ENCODE results near the gene FRMD4B. TPM values are rescaled to one million over a fixed set of nuclear protein-coding genes. Genes with fewer than 3 reads are reported as not detected.

Gene FRMD4B
- total RNA-seq, 1 donor from 2014 or later, result 31.3 TPM

DNA sequence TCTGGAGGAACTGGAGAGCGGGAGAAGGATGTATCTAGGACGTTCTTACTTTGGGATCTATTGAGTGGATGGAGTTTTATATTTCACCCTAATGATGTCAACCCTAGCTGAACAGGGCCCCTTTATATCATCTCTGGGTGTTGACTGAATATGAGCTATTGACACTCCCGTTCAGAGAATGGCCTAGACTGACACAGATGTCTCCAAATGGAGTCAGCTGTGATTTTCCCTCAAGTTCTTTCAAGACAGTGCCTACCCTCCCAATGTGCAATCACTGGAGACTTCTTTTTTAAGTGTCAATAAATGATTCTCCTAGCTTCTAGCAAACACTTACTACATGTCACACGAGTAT, 63.8 kb downstream of the FRMD4B start:
- TF ChIP-seq, protein P1, sequence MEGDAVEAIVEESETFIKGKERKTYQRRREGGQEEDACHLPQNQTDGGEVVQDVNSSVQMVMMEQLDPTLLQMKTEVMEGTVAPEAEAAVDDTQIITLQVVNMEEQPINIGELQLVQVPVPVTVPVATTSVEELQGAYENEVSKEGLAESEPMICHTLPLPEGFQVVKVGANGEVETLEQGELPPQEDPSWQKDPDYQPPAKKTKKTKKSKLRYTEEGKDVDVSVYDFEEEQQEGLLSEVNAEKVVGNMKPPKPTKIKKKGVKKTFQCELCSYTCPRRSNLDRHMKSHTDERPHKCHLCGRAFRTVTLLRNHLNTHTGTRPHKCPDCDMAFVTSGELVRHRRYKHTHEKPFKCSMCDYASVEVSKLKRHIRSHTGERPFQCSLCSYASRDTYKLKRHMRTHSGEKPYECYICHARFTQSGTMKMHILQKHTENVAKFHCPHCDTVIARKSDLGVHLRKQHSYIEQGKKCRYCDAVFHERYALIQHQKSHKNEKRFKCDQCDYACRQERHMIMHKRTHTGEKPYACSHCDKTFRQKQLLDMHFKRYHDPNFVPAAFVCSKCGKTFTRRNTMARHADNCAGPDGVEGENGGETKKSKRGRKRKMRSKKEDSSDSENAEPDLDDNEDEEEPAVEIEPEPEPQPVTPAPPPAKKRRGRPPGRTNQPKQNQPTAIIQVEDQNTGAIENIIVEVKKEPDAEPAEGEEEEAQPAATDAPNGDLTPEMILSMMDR (IDR thresholded peaks at IDR 0.05; ENCODE audit: insufficient read depth, low read length, severe bottlenecking), result no peak
- Histone ChIP-seq H3K27me3 (ENCODE audit: control insufficient read depth, insufficient read depth, low read length) (no peaks in the 10 kb centered on the region), H3K36me3 (ENCODE audit: control insufficient read depth, insufficient read depth, low read length) (no peaks in the 10 kb centered on the region), H3K4me3 (ENCODE audit: low read depth, low read length) (no peak overlapping the region)
- FAIRE-seq, result no peak
- no peak for DNase-seq (ENCODE audit: low read depth)

DNA sequence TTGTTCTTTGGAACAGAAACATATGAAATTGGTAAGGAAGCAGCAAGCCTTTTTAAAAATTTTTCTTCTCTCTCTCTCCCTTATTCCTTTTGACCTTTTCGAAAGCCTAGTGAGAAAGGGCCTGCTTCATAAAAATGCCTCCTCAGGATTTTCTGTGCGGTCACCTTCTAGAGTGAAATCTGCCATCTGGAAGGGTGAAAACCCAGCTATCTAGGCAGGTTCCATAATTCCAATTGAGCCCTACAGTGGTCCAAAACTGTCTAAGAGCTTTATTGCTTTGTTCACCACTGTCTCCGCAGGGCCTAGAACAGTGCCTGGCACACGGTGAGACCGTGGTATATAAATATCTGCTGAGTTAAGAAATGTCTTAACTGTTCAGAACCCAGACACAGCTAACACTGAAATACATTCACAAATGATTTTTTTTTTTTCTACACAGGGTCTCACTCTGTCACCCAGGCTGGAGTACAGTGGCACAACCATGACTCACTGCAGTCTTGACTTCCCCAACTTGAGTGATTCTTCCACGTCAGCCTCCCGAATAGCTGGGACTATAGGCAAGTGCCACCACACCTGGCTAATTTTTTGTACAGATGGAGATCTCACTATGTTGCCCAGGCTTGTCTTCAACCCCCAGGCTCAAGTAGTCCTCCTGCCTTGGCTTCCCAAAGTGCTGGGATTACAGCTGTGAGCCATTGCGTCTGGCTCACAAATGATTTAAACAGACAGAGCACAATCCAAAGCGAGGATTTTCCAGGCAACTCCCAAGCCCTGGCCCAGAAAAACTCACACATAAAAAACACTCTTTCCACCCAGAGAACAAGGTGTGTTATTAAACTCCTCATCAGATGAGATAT, 64.4 kb downstream of the FRMD4B start:
- no peak overlapping the region for H3K4me3 ChIP-seq (ENCODE audit: low read depth, low read length)
- TF ChIP-seq, protein P1 (IDR thresholded peaks at IDR 0.05; ENCODE audit: insufficient read depth, low read length, severe bottlenecking), result no peak
- H3K27me3 ChIP-seq (ENCODE audit: control insufficient read depth, insufficient read depth, low read length), result no peaks in the 10 kb centered on the region
- FAIRE-seq, result no peak
- DNase-seq (ENCODE audit: low read depth), result no peak
- no peaks in the 10 kb centered on the region for H3K36me3 ChIP-seq (ENCODE audit: control insufficient read depth, insufficient read depth, low read length)

DNA sequence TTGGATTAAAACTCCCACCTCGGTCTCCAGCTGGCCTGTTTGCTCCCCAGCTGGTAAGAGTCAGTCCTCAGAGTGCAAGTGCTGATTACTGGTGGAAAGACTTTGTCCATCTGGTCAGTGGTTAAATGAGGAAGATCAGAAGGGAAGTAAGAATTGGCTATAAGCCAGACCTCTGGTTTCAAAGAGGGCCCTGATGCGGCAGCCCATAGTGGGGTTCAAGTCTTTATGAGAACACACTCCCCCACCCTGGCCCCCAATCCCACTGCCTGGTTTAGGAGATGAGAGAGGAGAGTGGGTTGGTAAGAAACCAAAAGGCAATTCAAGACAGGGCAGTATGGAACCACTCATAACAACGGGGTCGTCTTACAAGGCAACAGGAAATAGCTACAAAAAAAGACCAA, 65.0 kb downstream of the FRMD4B start:
- H3K36me3 ChIP-seq (ENCODE audit: control insufficient read depth, insufficient read depth, low read length), result no peaks in the 10 kb centered on the region
- no peak overlapping the region for H3K4me3 ChIP-seq (ENCODE audit: low read depth, low read length)
- FAIRE-seq (no peak), DNase-seq (ENCODE audit: low read depth) (no peak)
- TF ChIP-seq, protein P1 (IDR thresholded peaks at IDR 0.05; ENCODE audit: insufficient read depth, low read length, severe bottlenecking), result no peak
- no peaks in the 10 kb centered on the region for H3K27me3 ChIP-seq (ENCODE audit: control insufficient read depth, insufficient read depth, low read length)

DNA sequence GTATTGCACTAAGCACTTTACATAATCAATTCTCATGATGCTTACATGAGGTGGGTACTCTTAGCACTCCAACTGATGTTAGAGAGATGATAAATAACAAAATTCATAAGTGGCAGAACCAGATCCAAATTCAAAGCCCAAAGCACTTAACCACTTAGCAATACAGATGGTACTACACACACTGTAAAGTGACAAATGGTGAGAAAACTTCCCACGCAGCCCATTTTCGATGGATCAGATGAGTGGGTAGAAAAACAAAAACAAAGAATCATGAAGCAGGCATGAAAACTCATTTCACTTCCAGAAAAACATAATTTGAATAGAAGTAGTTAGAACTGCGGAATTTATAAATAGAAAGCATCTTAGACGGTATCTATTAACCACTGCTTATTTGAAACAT, 66.2 kb downstream of the FRMD4B start:
- FAIRE-seq, result no peak
- TF ChIP-seq, protein P1 (IDR thresholded peaks at IDR 0.05; ENCODE audit: insufficient read depth, low read length, severe bottlenecking), result no peak

DNA sequence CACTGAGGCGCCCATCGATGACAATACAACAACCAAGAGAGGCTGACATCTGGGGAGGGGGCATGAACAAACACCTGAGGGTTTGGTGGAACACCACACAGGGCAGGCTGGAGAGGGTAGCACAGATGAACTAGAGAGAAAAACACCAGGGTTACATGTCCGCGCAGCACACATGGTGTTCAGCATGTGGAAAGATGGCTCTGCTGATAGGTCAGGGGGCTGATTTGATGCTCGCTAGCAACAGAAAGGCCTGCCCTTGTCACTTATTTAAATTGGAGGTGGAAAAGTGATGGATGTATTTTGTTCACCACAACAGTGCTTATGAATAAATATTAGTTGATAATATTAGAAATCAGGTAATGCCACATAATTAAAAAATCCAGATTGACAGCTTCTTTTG, 67.5 kb downstream of the FRMD4B start:
- TF ChIP-seq, protein P1 (IDR thresholded peaks at IDR 0.05; ENCODE audit: insufficient read depth, low read length, severe bottlenecking), result no peak
- DNase-seq (ENCODE audit: low read depth) (no peak), FAIRE-seq (no peak)
- Histone ChIP-seq H3K27me3 (ENCODE audit: control insufficient read depth, insufficient read depth, low read length) (no peaks in the 10 kb centered on the region), H3K36me3 (ENCODE audit: control insufficient read depth, insufficient read depth, low read length) (no peaks in the 10 kb centered on the region), H3K4me3 (ENCODE audit: low read depth, low read length) (no peak overlapping the region)

More for the DNA sequence above, 66.2 kb downstream of the FRMD4B start:
- Histone ChIP-seq H3K4me3 (ENCODE audit: low read depth, low read length) (no peak overlapping the region), H3K36me3 (ENCODE audit: control insufficient read depth, insufficient read depth, low read length) (no peaks in the 10 kb centered on the region), H3K27me3 (ENCODE audit: control insufficient read depth, insufficient read depth, low read length) (no peaks in the 10 kb centered on the region)
- no peak for DNase-seq (ENCODE audit: low read depth)

DNA sequence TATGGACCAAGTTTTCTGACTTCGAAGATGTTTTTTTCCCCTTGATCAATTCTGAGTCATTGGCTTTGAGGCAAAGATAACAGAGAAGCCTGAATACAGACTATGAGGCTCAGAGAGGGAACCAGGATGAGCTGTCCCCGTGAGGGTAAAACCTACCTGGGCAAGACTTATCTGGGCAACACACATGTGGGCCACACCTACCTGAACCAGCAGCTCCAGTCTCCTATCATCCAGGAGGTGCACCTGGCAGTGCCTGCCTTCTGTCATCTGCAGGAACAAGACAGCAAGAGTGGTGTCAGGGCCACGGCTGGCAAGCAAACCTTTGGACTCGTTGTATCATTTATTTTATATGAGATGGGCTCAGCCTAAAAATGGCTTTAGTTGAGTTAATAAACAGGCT, 72.6 kb downstream of the FRMD4B start:
- H3K36me3 ChIP-seq (ENCODE audit: control insufficient read depth, insufficient read depth, low read length), result peaks cover 3% of the 10 kb centered on the region
- TF ChIP-seq, protein P1 (IDR thresholded peaks at IDR 0.05; ENCODE audit: insufficient read depth, low read length, severe bottlenecking), result no peak
- H3K4me3 ChIP-seq (ENCODE audit: low read depth, low read length), result no peak overlapping the region
- FAIRE-seq, result no peak
- no peaks in the 10 kb centered on the region for H3K27me3 ChIP-seq (ENCODE audit: control insufficient read depth, insufficient read depth, low read length)
- DNase-seq (ENCODE audit: low read depth), result no peak

All from bronchial epithelial cell (primary cell).